Testis (tissue), 3 donors: ENCODE measurements around the gene GJB6. TPM values are rescaled to one million over a fixed set of nuclear protein-coding genes. Genes with fewer than 3 reads are reported as not detected.

Experiments used
- DNase-seq: peaks from one replicate; pipeline ENCODE4 v3.0.0-alpha.2; 2019
- H3K27ac ChIP-seq, 2 donors: fragments of 200-600 bp; sonication (generic); one replicate each; pipeline ENCODE4 v1.5.1; 2019
- H3K27me3 ChIP-seq: fragments of 200-600 bp; sonication (generic); one replicate; pipeline ENCODE4 v1.5.1; 2019
- H3K36me3 ChIP-seq: fragments of 200-600 bp; sonication (generic); one replicate; pipeline ENCODE4 v1.5.1; 2017; ENCODE audit warnings: low read depth; ENCODE audit errors: missing control alignments
- H3K4me1 ChIP-seq: fragments of 200-600 bp; sonication (generic); one replicate; pipeline ENCODE4 v1.5.1; 2019
- H3K4me3 ChIP-seq, 2 donors: fragments of 200-600 bp; sonication (generic); one replicate each; pipeline ENCODE4 v1.5.1; 2017 to 2019
- H3K9me3 ChIP-seq: fragments of 200-600 bp; sonication (generic); one replicate; pipeline ENCODE4 v1.5.1; 2017
- POLR2A ChIP-seq: fragments of 450-650 bp; IDR thresholded peaks from one replicate; pipeline ENCODE4 v1.6.1; 2017; ENCODE audit warnings: antibody characterized with exemption, mild to moderate bottlenecking, moderate library complexity
- WGBS, 2 donors: methylation state at CpG; one replicate each; pipeline ENCODE4 v1.1.5; 2018; 5-methylcytosine and 5-hydroxymethylcytosine counted together
- intact Hi-C: fragments of 100-400 bp; cut with DNase I; formaldehyde crosslinking; loops from one replicate; pipeline ENCODE4 v1.15.1; 2023; ENCODE audit warnings: low total_unique reads
- polyA plus RNA-seq: library from polyadenylated mRNA; stranded (reverse); fragments of 350-450 nt; fragmentation: Illumina TruSeq; extraction: RNeasy Lipid Tissue Mini Kit (QIAGEN cat#74804); gene quantifications from one replicate; pipeline ENCODE4 v1.2.3, GENCODE V29; 2014; ENCODE audit warnings: low read depth, low replicate concordance; ENCODE audit not compliant: insufficient read depth
- total RNA-seq, 2 donors: library from RNA; depleted of rRNA; stranded (reverse); fragments of >200 nt; gene quantifications; one replicate each; pipeline ENCODE4 v1.2.3, GENCODE V29; 2016
- TF ChIP-seq, protein P1 (sequence below), 3 experiments: fragments of 450-650 bp in 2 of 3; fragments of 200-600 bp in 1 of 3; sonication (generic) in 1 of 3; IDR thresholded peaks; one replicate each; pipeline ENCODE4 v1.5.1; 2016 to 2019; ENCODE audit warnings: antibody characterized with exemption in 3 of 3, mild to moderate bottlenecking in 2 of 3, moderate library complexity in 1 of 3

Gene GJB6
- total and polyA plus RNA-seq, 3 donors from 2014 or later, result 1.4 to 1.8 (median 1.7) TPM

DNA sequence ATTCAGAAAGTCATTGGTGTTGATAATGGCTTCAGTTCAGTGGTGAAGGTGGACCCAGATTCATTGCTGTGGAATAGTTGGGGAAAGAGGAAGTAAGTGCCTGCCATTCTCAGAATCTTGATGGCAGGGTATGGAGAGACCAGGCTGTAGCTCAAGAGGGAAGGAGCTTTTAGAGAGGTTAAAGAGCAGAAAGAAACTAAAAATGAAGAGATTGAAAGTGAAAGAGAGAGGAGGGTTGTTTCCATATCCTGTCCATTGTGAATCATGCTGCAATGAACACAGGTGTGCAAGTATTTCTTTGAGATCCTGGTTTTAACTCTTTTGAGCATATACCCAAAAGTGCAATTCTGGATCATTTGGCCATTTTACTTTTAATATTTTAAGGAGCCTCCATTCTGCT is 12.5 kb downstream of the GJB6 start:
- intact Hi-C loops, result no loop called here
- TF ChIP-seq, protein P1, sequence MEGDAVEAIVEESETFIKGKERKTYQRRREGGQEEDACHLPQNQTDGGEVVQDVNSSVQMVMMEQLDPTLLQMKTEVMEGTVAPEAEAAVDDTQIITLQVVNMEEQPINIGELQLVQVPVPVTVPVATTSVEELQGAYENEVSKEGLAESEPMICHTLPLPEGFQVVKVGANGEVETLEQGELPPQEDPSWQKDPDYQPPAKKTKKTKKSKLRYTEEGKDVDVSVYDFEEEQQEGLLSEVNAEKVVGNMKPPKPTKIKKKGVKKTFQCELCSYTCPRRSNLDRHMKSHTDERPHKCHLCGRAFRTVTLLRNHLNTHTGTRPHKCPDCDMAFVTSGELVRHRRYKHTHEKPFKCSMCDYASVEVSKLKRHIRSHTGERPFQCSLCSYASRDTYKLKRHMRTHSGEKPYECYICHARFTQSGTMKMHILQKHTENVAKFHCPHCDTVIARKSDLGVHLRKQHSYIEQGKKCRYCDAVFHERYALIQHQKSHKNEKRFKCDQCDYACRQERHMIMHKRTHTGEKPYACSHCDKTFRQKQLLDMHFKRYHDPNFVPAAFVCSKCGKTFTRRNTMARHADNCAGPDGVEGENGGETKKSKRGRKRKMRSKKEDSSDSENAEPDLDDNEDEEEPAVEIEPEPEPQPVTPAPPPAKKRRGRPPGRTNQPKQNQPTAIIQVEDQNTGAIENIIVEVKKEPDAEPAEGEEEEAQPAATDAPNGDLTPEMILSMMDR (IDR thresholded peaks at IDR 0.05), result no peak
- TF ChIP-seq POLR2A, result no peak
- no peak for DNase-seq
- H3K4me1 ChIP-seq, result no peaks in the 10 kb centered on the region
- H3K36me3 ChIP-seq, result no peaks in the 10 kb centered on the region
- no peaks in the 10 kb centered on the region for H3K27me3 ChIP-seq
- no peak overlapping the region for H3K4me3 ChIP-seq
- H3K27ac ChIP-seq, result no peak overlapping the region
- no peaks in the 10 kb centered on the region for H3K9me3 ChIP-seq

DNA sequence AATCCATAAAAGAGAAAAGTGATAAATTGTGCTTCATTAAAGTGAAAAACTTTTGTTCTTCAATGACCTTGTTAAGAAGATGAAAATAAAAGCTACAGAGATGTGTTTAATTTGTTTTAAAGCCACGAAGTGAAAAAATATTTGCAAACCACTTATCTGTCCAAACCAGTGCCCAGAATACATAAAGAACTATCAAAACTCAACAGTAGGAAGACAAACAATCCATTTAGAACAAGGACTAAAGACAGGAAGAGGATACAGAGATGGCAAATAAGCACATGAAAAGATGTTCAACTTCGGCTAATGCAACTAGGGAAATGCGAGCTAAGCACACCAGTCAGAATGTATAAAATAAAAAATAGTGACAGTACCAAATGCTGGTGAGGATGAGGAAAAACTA is 15.0 kb downstream of the GJB6 start:
- WGBS, 2 donors, result 52 to 72% methylated on average over 3 of the region's 3 CpGs
- no peak overlapping the region for H3K27ac ChIP-seq
- no peaks in the 10 kb centered on the region for H3K4me1 ChIP-seq
- no peaks in the 10 kb centered on the region for H3K36me3 ChIP-seq
- no peaks in the 10 kb centered on the region for H3K27me3 ChIP-seq
- DNase-seq, result no peak
- intact Hi-C loops, result no loop called here
- no peak overlapping the region for H3K4me3 ChIP-seq
- no peaks in the 10 kb centered on the region for H3K9me3 ChIP-seq
- no peak for TF ChIP-seq POLR2A
- TF ChIP-seq, protein P1 (IDR thresholded peaks at IDR 0.05), result no peak

- H3K9me3 ChIP-seq, result no peaks in the 10 kb centered on the region
- no peak for DNase-seq
- no peak overlapping the region for H3K4me3 ChIP-seq
- H3K27me3 ChIP-seq, result no peaks in the 10 kb centered on the region
- no peak for TF ChIP-seq POLR2A
- TF ChIP-seq, protein P1 (IDR thresholded peaks at IDR 0.05), result no peak
- H3K27ac ChIP-seq, result no peak overlapping the region
- intact Hi-C loops, result no loop called here
- 58 to 69% methylated on average over 1 of the region's 1 CpG for WGBS, 2 donors
- H3K4me1 ChIP-seq, result no peaks in the 10 kb centered on the region
- H3K36me3 ChIP-seq, result no peaks in the 10 kb centered on the region
Measured at GRCh38 chr13:20209948-20210347, 22.2 kb downstream of the GJB6 start.

GRCh38 chr13:20206698-20207235 is 25.4 kb downstream of the GJB6 start:
- intact Hi-C loops, result no loop called here
- H3K9me3 ChIP-seq, result no peaks in the 10 kb centered on the region
- DNase-seq, result no peak
- no peak overlapping the region for H3K27ac ChIP-seq
- no peak overlapping the region for H3K4me3 ChIP-seq
- H3K36me3 ChIP-seq, result no peaks in the 10 kb centered on the region
- WGBS, 2 donors, result 50 to 57% methylated on average over 16 of the region's 16 CpGs
- no peaks in the 10 kb centered on the region for H3K4me1 ChIP-seq
- H3K27me3 ChIP-seq, result no peaks in the 10 kb centered on the region
- TF ChIP-seq POLR2A, result no peak
- TF ChIP-seq, protein P1 (IDR thresholded peaks at IDR 0.05), result no peak

DNA sequence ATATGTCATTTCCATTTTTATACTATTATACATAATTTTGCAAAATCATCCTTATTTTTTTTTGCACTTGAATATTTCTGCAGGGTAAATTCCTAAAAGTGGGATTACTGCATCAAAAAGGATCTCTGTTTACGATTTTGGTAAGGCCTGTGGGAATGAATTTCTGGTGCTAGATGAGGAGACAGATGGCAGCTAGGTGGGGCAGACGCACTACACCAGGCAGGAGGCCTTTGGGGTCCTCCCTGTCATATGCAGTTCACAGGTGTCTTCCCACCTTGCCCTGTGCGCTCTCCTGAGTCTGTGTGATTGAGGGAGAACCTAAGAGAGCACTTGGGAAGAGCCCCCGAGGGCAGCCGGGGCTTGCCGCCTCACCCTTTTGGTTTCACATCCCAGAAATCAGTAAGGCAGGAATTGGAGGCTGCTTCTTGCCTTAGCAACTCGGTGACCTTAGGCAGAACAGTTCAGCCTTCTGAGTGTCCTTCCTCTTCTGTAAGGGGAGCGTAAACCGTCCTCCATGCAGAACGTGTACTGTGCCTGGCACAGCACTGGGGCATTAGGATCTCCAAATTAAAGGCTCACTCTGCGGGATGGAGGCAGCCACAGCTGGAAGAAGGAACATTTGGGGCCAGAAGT is 25.9 kb downstream of the GJB6 start:
- WGBS, 2 donors, result 50 to 55% methylated on average over 10 to 11 of the region's 11 CpGs
- no peaks in the 10 kb centered on the region for H3K9me3 ChIP-seq
- no peaks in the 10 kb centered on the region for H3K36me3 ChIP-seq
- no peak for TF ChIP-seq POLR2A
- TF ChIP-seq, protein P1 (IDR thresholded peaks at IDR 0.05), result no peak
- no peaks in the 10 kb centered on the region for H3K4me1 ChIP-seq
- H3K4me3 ChIP-seq, result no peak overlapping the region
- no peak overlapping the region for H3K27ac ChIP-seq
- intact Hi-C loops, result no loop called here
- H3K27me3 ChIP-seq, result no peaks in the 10 kb centered on the region
- no peak for DNase-seq
